Stimulated activated CD4-positive, alpha-beta T cell treated with anti-CD3 and anti-CD28 coated beads, TNF-alpha, amount 100 ng/mL, for 24 hours (primary cell): ENCODE results near the gene DNAJC15.
"Not testable (repeated sequence)": the region's sequence is repeated elsewhere in the genome, so short reads cannot be mapped to it uniquely, and the experiment has no call there.

Experiments
- DNase-seq, 3 experiments: peaks; one replicate each; pipeline ENCODE4 v3.0.0-alpha.2; 2020; ENCODE audit warnings: low read depth in 3 of 3

The DNAJC15 gene

GRCh38 chr13:43044720-43045301 lies 21.4 kb downstream of the DNAJC15 start:
- DNase-seq, result no peak

DNA sequence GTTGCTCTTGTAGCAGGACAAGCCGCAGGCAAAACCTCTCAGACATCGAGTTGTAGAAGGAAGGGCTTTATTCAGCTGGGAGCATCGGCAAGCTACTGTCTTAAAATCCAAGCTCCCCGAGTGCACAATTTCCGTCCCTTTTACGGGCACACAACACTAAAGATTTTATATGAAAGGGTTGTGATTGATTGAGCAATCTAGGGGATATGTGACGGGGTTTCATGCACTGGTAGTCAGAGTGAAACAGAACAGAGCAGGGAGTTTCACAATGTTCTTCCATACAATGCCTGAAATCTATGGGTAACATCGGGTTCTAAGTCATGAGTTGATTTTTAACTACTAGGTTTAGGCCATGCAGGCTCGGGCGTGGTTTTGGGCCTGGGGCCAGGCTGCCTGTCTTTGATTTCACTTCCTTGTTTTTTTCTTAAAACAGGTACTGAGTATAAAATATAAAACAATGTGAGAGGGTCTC lies 22.0 kb downstream of the DNAJC15 start:
- peak in 1 of 3 experiments; percentile 44 for DNase-seq

DNA sequence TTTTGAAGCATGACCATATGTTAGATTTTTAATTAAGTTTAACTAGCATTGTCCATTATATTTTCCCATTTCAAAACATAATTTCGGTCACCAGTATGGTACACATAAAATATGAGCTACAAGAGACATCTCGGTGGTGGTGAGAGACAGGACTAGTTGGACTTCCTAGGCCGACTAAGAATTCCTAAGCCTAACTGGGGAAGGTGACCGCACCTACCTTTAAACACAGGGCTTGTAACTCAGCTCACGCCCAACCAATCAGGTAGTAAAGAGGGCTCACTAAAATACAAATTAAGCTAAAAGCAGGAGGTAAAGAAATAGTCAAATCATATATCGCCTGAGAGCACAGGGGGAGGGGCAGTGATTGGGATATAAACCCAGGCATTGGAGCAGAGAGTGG lies 22.9 kb downstream of the DNAJC15 start:
- DNase-seq, result no peak

DNA sequence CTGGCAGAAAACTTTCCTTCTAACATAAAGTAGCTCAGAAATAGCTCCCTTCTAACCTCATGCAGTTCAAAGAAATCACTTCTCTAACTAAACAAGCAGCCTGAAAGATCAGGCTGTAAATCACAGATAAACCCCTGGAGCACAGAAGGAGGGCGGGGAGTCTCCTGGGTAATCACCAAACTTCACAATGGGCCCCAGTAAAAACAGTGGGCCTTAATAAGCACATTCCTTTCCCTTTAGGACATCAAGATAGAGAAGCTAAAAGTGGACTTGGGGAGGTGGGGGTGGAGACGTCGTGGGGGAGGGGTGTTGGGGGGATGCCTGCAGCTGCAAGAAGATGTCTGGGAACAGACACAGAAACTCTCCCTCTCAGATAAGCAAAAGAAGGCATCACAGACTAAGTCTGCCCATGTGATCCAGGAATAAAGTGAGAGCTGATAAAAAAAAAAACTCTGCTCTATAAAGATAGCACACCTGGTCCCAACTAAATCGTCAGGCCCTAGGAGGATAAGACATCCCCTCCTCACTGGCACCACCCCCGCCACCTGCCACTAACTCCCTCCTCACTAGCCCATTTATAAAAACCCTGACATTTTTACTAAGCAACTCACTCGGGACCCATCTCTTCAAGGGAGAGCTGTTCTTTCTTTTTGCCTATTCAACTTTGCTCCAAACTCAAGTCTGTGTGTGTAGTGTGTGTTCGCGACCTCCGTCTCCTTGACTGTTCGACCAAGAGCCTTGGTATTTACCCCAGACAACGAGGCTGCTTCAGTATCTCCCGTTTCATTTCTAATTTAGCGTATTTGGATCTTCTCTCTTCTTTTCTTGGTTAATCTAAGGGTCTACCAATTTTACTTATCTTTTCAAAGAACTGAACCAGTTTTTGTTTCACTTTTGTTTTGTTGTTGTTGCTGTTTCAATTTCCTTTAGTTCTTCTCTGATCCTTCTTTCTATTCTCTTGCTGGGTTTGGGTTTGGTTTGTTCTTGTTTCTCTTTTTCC lies 31.7 kb downstream of the DNAJC15 start:
- DNase-seq, result no peak

GRCh38 chr13:43057653-43058317 lies 34.4 kb downstream of the DNAJC15 start:
- DNase-seq, result no peak

DNA sequence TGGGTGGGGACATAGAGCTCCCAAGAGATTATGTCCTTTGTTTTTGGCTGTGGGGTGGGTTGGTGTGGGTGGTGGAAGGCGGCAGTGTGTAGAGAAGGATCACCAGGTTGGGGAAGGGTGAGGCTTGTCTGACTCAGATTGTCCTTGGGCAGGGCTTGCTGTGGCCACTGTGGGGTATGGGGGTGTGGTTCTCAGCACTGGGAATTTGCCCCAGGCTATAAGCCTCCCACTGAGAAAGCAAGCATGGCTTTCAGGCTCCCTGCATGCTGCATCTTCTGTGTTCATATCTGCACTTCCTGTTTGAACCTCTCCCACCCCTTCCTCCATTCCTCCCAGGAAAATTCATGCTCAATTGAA lies 34.9 kb downstream of the DNAJC15 start:
- peak in 1 of 3 experiments; percentile 8 for DNase-seq

DNA sequence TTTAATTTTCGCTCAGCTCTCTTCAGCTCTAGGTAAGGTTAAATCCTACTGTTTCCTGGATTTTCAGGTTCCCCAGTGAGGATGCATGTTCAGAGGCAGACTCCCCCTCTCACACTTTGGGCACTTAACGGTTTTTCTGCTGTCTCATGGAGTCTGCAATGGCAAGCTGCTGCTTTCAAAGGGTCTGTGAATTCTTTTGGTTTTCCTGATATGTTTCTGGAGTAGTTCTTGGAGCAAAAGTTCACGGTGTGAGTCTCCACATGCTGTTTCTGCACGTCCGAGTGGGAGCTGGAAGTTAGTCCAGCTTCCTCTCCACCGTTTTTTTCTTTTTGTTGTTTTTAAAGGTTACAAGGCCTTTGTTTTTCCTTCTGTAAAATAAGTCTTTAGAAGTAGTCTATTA lies 35.4 kb downstream of the DNAJC15 start:
- DNase-seq, result no peak

- not testable (repeated sequence) for DNase-seq
These were observed 36.4 kb downstream of the DNAJC15 start for GRCh38 chr13:43059779-43060178.

DNA sequence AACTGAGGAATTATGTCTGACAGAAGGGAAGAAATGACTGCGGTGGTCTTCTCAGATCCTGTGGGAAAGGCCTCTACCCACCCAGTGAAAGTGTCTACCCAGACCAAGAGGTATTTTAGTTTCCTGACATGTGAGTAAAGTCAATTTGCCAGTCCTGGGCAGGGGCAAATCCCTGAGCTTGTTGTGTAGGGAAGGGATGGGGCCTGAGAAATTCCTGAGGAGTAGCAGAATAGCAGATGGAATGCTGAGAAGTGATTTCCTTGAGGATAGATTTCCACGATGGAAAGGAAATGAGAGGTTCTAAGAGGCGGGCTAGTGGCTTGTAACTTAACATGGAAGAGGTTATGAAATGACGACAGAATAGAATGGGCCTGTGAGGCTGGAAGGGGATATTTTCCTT lies 37.4 kb downstream of the DNAJC15 start:
- not testable (repeated sequence) for DNase-seq

- DNase-seq, result peak in 1 of 3 experiments; percentile 9
These were observed 38.3 kb downstream of the DNAJC15 start for GRCh38 chr13:43061496-43062280.

DNA sequence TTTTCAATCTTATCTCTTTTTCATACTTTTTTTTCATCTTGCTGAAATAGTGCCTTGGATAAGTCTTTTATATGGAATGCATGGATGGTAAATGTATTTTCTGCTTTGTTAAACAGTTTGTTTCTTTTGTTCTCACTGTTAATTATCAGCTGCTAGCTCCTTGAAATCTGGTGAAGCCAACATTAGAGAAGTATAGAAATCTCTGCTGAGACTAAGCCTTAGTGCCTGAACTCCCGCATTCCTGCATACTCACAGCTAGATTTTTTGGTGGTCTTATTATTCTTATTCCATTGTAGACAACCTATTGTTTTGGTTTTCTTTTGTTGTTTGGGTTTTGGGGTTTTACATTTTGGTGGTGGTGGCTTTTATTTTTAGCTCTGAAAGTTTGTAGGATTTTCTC lies 48.4 kb downstream of the DNAJC15 start:
- no peak for DNase-seq

- no peak for DNase-seq
These were observed 49.0 kb downstream of the DNAJC15 start for GRCh38 chr13:43072394-43072793.

DNA sequence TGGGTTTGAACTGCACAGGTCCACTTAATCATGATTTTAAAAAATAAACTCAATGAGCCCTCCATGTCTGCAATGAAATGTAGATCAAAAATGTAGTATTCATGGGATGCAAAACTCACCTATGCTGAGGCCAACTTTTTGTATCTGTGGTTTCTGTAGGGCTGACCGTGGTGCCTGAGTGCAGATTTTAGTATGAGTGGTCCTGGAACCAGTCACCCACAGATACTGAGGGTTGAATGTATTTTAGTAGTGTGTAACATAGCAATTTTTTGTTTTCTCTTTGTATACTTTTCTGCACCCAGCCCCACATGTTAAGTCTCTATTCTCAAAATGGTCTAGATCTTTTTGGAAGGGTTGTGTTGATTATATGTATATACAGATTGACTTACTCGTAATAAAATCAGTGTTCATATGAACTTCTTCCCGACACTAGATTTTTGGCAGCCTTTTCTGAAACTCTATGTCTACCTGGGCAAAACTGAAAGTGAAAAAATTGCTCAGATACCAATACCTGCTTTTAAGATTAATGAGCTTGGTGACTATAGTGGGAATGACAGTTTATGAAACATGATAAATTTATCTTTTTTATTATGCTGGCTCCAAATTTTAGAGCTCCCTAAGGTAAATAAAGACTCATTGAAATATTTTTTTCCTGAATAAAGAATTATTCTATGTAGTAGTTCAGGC lies 51.6 kb downstream of the DNAJC15 start:
- DNase-seq, result no peak

- DNase-seq, result not testable (repeated sequence)
These were observed 52.1 kb downstream of the DNAJC15 start for GRCh38 chr13:43075511-43075902.

DNA sequence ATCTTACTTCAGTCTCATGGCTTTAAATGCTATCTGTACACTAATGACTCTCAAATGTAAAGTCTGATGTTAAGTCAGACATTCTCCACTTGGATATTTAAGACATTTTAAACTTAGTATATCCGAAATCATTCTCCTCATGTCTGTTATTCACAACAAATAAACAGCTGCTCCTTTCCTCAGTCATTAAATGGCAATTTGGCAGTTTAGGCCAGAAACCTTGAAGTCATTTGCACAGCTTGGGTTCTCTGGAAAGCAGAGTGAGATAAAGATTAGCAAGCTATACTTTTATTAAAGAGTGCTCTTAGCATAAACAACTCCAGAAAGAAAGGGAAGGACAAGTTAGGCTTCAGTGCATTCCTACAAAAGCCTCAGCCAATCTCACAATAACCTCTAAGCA lies 53.7 kb downstream of the DNAJC15 start:
- DNase-seq, result no peak

- DNase-seq, result no peak
These were observed 54.1 kb downstream of the DNAJC15 start for GRCh38 chr13:43077461-43077860.

GRCh38 chr13:43077906-43078305 lies 54.5 kb downstream of the DNAJC15 start:
- no peak for DNase-seq

DNA sequence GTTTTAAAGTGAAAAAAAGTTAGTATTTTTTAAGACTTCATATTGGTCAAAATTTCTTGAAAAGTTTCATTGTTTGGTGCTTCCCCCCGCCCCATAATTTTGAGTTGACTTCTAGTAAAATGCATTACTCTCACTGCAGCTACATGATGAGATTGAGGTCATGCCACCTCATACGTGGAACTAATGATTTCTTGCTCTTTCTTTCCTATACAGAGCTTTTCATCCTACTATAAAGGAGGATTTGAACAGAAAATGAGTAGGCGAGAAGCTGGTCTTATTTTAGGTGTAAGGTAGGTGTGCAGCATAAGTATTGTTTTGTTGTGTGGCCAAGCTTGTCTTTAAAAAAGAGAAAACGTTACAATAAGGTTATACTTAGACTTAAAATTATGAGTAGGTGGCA lies 55.0 kb downstream of the DNAJC15 start:
- DNase-seq, result no peak

DNA sequence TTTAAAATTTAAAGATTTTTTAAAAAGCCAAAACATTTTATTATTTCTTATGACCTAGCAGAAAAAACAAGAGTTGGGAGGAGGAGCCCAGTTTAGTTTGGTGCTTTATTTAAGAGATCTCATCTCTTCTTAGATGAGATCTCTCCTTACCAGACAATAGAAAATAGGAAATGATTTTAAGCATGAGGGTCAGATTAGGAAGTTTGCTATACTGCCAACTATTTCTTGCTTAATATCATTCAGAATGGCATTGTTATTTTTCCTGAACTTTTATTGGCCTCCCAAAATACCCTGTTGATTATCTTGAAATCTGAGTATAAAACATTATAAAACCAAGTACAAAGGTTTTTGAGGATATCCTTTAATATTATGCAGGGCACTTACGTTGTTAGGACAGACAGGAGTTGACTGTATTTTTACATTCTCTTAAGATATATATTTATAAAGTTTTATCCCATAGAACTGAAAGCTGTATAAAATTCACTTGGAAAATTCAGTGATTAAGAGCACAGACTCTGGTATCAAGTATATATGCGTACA lies 56.1 kb downstream of the DNAJC15 start:
- no peak for DNase-seq

DNA sequence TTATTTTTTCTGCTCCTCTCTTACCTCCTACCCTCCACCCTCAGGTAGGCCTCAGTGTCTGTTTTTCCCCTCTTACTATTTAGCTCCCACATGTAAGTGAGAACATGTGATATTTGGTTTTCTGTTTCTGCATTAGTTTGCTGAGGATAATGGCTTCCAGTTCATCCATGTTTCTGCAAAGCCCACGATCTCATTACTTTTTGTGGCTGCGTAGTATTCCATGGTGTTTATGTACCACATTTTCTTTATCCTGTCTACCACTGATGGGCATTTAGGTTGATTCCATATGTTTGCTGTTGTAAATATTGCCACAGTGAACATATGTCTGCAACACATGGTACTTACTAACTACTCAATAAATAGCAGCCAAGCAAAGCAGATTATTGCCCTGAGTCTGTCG lies 56.8 kb downstream of the DNAJC15 start:
- DNase-seq, result no peak

- DNase-seq, result no peak
These were observed 58.5 kb downstream of the DNAJC15 start for GRCh38 chr13:43081866-43082265.
